Astrocyte (in vitro differentiated cells and primary cell): Measurements from ENCODE around the gene SPAG8.

Experiments used
- CTCF ChIP-seq: IDR thresholded peaks from 2 replicates; pipeline ENCODE4 v1.5.1; 2011; ENCODE audit warnings: low read depth, mild to moderate bottlenecking, inconsistent platforms, low read length, moderate library complexity; ENCODE audit not compliant: insufficient read depth
- EZH2 ChIP-seq: IDR thresholded peaks from 2 replicates; pipeline ENCODE4 v1.6.1; 2012; ENCODE audit warnings: mild to moderate bottlenecking, low read length, inconsistent platforms; ENCODE audit not compliant: insufficient read depth

- TF ChIP-seq CTCF (no peak), EZH2 (no peak)
These were observed 8.0 kb upstream of the SPAG8 start for GRCh38 chr9:35820076-35820475.
